SJCRH30 (cell line): ENCODE results near the gene FCER2. TPM values are rescaled to one million over a fixed set of nuclear protein-coding genes. Genes with fewer than 3 reads are reported as not detected.
"Not testable (repeated sequence)": the region's sequence is repeated elsewhere in the genome, so short reads cannot be mapped to it uniquely, and the experiment has no call there.

Experiments
- DNase-seq, 2 experiments: peaks; one replicate each; pipeline ENCODE4 v3.0.0-alpha.2; 2015 to 2020
- H3K27ac ChIP-seq: fragments of 250-450 bp; sonication (Bioruptor Pico); 2 replicates; pipeline ENCODE4 v1.5.1; 2020; ENCODE audit warnings: mild to moderate bottlenecking, moderate library complexity
- H3K27me3 ChIP-seq: fragments of 250-450 bp; sonication (Bioruptor Pico); 2 replicates; pipeline ENCODE4 v1.5.1; 2020; ENCODE audit warnings: mild to moderate bottlenecking, moderate library complexity
- H3K36me3 ChIP-seq: fragments of 250-450 bp; sonication (Bioruptor Pico); 2 replicates; pipeline ENCODE4 v1.5.1; 2020; ENCODE audit warnings: mild to moderate bottlenecking, moderate library complexity
- H3K4me1 ChIP-seq: fragments of 250-450 bp; sonication (Bioruptor Pico); 2 replicates; pipeline ENCODE4 v1.5.1; 2020; ENCODE audit warnings: mild to moderate bottlenecking, moderate library complexity
- H3K4me3 ChIP-seq: fragments of 250-450 bp; sonication (Bioruptor Pico); 2 replicates; pipeline ENCODE4 v1.5.1; 2020; ENCODE audit warnings: mild to moderate bottlenecking, moderate library complexity
- H3K9me3 ChIP-seq: fragments of 250-450 bp; sonication (Bioruptor Pico); replicated peaks from 2 replicates; pipeline ENCODE4 v1.5.1; 2020; ENCODE audit warnings: mild to moderate bottlenecking, moderate library complexity
- total RNA-seq: library from RNA; depleted of rRNA; stranded (reverse); fragments of >200 nt; shearing (Covaris generic); gene quantifications from 2 replicates; pipeline ENCODE4 v1.2.3, GENCODE V29; 2014; rRNA removed

FCER2 gene
- total RNA-seq, 1 experiment from 2014 or later, result not detected

DNA sequence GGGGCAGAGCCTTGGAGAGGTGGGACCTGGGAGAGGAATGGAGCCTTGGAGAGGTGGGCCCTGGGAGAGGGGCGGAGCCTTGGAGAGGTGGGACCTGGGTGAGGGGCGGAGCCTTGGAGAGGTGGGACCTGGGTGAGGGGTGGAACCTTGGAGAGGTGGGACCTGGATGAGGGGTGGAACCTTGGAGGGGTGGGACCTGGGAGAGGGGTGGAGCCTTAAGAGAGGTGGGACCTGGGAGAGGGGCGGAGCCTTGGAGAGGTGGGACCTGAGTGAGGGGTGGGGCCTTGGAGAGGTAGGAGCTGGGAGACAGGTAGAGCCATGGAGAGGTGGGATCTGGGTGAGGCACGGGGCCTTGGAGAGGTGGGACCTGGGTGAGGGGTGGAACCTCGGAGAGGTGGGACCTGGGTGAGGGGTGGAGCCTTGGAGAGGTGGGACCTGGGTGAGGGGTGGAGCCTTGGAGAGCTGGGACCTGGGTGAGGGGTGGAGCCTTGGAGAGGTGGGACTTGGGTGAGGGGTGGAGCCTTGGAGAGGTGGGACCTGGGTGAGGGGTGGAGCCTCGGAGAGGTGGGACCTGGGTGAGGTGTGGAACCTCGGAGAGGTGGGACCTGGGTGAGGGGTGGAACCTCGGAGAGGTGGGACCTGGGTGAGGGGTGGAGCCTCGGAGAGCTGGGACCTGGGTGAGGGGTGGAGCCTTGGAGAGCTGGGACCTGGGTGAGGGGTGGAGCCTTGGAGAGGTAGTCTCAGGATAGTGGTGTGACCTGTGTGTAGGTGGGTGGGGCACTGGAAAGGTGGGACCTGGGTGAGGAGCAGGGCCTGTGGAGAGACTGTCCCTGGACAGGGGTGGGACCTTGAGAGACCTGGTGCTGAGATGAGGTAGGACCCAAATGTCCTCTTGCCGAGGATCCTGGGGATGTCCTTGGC, 58.0 kb downstream of the FCER2 start:
- not testable (repeated sequence) for H3K4me3 ChIP-seq, H3K4me1 ChIP-seq, H3K27ac ChIP-seq, DNase-seq, H3K27me3 ChIP-seq, H3K36me3 ChIP-seq, H3K9me3 ChIP-seq

DNA sequence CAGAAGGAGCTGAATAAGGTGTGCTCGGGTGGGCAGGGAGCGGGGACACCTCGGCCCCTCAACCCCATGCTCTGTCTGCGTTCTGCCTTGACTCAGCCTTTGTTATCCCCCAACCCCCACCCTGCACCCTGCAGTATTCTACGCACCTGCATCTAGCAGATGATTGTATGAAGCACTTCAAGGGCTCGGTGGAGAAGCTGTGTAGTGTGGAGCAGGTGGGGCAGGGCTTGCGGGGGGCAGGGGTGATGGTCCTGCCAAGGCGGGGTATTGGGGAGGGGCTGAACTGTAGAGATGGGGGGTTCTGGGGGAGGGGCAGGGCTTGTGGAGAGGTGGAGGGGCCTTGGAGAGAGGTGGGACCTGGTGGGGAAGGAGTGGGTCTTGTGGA, 58.9 kb downstream of the FCER2 start:
- no peaks in the 10 kb centered on the region for H3K36me3 ChIP-seq
- H3K4me3 ChIP-seq, result no peak overlapping the region
- H3K27me3 ChIP-seq, result 0 out of 2 replicates have a peak, but pooled peaks cover 3% of the 10 kb centered on the region
- no peak overlapping the region for H3K27ac ChIP-seq
- no peaks in the 10 kb centered on the region for H3K4me1 ChIP-seq
- H3K9me3 ChIP-seq, result no peaks in the 10 kb centered on the region
- no peak for DNase-seq

DNA sequence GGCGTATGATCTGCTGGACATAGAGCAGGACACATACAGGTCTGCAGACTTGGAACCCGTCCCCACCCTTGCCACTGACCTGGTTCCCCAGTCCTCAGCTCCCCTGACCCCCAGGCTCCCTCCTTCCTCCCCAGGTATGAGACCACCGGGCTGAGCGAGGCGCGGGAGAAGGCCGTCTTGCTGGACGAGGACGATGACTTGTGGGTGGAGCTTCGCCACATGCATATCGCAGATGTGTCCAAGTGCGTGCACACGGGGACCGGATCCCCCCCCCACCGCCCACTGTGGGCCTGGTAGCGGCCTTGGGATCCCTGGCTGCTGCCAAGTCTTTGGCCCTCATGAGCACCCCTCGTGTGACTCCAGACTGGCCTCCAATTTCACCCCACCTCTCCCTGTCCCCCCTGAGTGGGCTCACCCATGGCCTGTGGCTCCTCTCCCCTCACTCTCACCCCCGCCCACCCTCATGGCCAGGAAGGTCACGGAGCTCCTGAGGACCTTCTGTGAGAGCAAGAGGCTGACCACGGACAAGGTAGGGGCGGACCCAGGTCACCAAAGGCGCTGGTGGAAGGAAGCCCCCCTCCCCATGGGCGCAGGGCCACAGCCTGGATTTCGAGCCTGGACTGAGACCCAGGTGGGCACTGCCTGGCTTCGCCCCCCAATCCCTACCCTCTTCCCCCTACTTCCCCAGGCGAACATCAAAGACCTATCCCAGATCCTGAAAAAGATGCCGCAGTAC, 59.5 kb downstream of the FCER2 start:
- no peak for DNase-seq
- H3K9me3 ChIP-seq, result no peaks in the 10 kb centered on the region
- no peaks in the 10 kb centered on the region for H3K36me3 ChIP-seq
- H3K4me1 ChIP-seq, result no peaks in the 10 kb centered on the region
- no peak overlapping the region for H3K27ac ChIP-seq
- H3K27me3 ChIP-seq, result 0 out of 2 replicates have a peak, but pooled peaks cover 3% of the 10 kb centered on the region
- no peak overlapping the region for H3K4me3 ChIP-seq

DNA sequence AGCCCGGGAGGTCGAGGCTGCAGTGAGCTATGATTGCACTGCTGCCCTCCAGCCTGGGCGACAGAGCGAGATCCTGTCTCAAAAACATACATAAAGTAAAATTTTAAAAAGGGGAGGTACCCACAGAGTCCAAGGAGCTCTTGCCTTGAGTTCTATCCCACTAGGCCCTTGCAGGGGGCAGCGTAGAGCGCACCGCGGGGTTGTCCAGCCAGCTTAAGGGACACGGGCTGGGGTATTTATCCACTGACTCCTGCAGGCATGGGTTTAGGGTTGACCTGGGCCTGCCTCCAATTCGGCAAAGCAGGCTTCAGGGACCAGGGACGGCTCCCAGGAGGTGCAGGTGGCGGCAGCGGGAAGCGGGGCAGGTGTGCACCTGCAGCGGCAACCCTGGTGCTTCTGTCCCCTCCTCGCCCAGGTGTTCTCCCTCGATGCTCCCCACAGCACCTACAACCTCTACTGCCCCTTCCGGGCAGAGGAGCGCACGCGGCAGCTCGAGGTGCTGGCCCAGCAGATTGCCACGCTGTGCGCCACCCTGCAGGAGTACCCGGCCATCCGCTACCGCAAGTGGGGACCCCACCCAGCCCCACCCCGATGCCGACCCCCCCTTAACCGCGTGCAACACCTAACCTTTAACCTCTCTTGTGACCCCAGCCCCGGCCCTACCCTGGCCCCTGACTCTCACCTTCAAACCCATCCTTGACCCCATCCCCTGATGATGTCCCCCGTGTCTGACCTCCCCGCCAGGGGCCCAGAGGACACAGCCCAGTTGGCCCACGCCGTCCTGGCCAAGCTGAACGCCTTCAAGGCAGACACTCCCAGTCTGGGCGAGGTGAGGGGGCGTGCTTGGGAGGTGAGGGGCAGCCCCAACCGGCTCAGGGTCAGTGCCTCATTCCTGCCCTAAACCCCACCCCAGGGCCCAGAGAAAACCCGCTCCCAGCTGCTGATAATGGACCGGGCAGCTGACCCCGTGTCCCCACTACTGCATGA, 60.3 kb downstream of the FCER2 start:
- Histone ChIP-seq H3K27ac (no peak overlapping the region), H3K27me3 (0 out of 2 replicates have a peak, but pooled peaks cover under 1% of the 10 kb centered on the region), H3K4me1 (no peaks in the 10 kb centered on the region)

DNA sequence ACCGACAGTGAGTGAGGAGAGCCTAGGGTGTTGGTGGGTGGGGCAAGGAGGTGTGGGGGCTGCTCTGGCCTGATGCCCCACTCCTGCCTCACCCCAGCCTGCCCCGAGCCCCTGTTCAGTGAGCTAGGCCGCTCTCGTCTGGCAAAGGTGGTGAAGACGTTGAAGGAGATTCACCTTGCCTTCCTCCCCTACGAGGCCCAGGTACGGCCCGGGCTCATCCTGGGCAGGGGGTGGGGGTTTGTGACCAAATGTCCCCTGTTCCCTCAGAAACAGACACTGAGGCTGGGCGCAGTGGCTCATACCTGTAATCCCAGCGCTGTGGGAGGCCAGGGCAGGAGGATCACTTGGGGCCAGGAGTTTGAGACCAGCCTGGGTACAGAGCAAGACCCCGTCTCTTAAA, 61.1 kb downstream of the FCER2 start:
- no peak overlapping the region for H3K27ac ChIP-seq
- no peaks in the 10 kb centered on the region for H3K27me3 ChIP-seq
- H3K4me3 ChIP-seq, result no peak overlapping the region
- DNase-seq, result no peak
- H3K4me1 ChIP-seq, result no peaks in the 10 kb centered on the region
- H3K9me3 ChIP-seq, result no peaks in the 10 kb centered on the region
- no peaks in the 10 kb centered on the region for H3K36me3 ChIP-seq

More for the DNA sequence above, 60.3 kb downstream of the FCER2 start:
- H3K4me3 ChIP-seq, result no peak overlapping the region
- H3K9me3 ChIP-seq, result no peaks in the 10 kb centered on the region
- DNase-seq, result no peak
- H3K36me3 ChIP-seq, result no peaks in the 10 kb centered on the region

DNA sequence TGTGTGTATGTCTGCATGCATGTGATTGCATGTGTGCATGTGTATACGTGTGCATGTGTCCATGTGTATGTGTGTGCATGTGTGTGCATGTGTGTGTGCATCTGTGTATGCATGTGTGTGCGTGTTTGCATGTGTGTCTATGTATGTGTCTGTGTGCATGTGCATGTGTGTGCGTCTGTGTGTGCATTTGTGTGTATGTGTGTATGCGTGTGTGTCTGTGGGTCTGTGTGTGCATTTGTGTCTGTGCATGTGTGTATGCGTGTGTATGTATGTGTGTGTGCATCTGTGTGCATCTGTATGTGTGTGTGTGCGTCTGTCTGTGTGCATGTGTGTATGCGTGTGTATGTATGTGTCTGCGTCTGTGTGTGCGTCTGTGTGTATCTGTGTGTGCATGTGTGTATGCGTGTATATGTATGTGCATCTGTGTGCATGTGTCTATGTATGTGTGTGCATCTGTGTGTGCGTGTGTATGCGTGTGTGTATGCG, 62.0 kb downstream of the FCER2 start:
- H3K4me3 ChIP-seq, result no peak overlapping the region
- H3K27ac ChIP-seq, result no peak overlapping the region
- no peaks in the 10 kb centered on the region for H3K27me3 ChIP-seq
- H3K36me3 ChIP-seq, result no peaks in the 10 kb centered on the region
- H3K4me1 ChIP-seq, result no peaks in the 10 kb centered on the region
- no peak for DNase-seq
- H3K9me3 ChIP-seq, result no peaks in the 10 kb centered on the region

DNA sequence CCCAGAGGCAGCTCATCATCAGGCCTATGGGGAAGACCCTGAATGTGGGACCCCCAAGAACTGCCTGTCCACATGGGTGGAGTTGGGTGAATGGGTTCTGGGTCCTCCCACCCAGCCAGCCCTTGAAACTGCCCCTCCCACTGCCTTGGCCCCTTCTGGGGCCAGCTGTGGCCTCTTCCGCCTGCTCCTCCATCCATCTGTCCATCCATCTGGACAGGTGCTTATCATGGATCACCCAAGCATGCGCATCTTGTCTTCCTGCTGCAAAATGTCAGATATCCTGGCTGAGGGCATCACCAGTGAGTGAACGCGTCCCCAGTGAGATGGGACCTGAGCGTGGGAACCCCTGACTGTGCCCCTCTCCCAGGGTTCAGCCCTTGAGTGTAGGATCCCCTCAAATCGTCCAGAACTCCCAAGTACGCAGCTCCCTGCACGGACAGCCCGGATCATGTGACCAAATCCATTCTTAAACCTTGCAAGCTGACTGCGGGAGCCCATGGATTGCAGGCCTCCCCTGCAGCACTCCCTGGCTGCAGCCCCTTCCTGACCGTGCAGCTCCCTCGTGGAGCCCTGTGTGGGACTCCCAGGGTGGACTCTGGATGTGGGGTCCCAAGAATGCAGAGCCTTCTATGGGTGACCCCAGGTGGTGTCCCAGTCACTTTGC, 63.0 kb downstream of the FCER2 start:
- Histone ChIP-seq H3K36me3 (no peaks in the 10 kb centered on the region), H3K4me3 (no peak overlapping the region), H3K4me1 (no peaks in the 10 kb centered on the region), H3K9me3 (no peaks in the 10 kb centered on the region), H3K27me3 (no peaks in the 10 kb centered on the region), H3K27ac (no peak overlapping the region)
- no peak for DNase-seq

Other genes starting within 250 kb of the FCER2 start
- gene PEX11G, start 213.1 kb downstream of the FCER2 start, total RNA-seq, result not detected in 2 replicates
- gene ZNF358, start 186.0 kb downstream of the FCER2 start, total RNA-seq, result 28.8 and 33.8 TPM in 2 replicates
- gene MCOLN1, start 179.5 kb downstream of the FCER2 start, total RNA-seq, result 3.8 and 5.8 TPM in 2 replicates
- gene PNPLA6, start 166.4 kb downstream of the FCER2 start, total RNA-seq, result 14.2 and 17.3 TPM in 2 replicates
- gene CAMSAP3, start 106.3 kb downstream of the FCER2 start, total RNA-seq, result 0.04 and 0.10 TPM in 2 replicates
- 29.5 and 33.0 TPM in 2 replicates for gene XAB2, start 72.6 kb downstream of the FCER2 start, total RNA-seq
- gene PET100, start 72.3 kb downstream of the FCER2 start, total RNA-seq, result 51.0 and 62.1 TPM in 2 replicates
- gene PCP2, start 68.4 kb downstream of the FCER2 start, total RNA-seq, result not detected in 2 replicates
- gene STXBP2, start 65.0 kb downstream of the FCER2 start, total RNA-seq, result 0.15 TPM in 1 of 2 replicates, not detected in the other
- not detected in 2 replicates for gene RETN, start 33.1 kb downstream of the FCER2 start, total RNA-seq
- gene MCEMP1, start 25.0 kb downstream of the FCER2 start, total RNA-seq, result not detected in 2 replicates
- 18.5 and 25.1 TPM in 2 replicates for gene TRAPPC5, start 21.3 kb downstream of the FCER2 start, total RNA-seq
- not detected in 2 replicates for gene CLEC4G, start 30.0 kb upstream of the FCER2 start, total RNA-seq
- not detected in 2 replicates for gene CD209, start 45.4 kb upstream of the FCER2 start, total RNA-seq
- gene CLEC4M, start 61.1 kb upstream of the FCER2 start, total RNA-seq, result not detected in 2 replicates
- 5.5 and 6.0 TPM in 2 replicates for gene EVI5L, start 128.1 kb upstream of the FCER2 start, total RNA-seq
- gene PRR36, start 172.3 kb upstream of the FCER2 start, total RNA-seq, result not detected in 2 replicates
- 0.04 and 0.15 TPM in 2 replicates for gene LRRC8E, start 186.4 kb upstream of the FCER2 start, total RNA-seq
- gene MAP2K7, start 201.7 kb upstream of the FCER2 start, total RNA-seq, result 12.9 and 13.6 TPM in 2 replicates
- gene TGFBR3L, start 212.7 kb upstream of the FCER2 start, total RNA-seq, result not detected in 2 replicates
- gene SNAPC2, start 218.2 kb upstream of the FCER2 start, total RNA-seq, result 15.8 and 17.4 TPM in 2 replicates
- 1.0 TPM in 2 replicates for gene CTXN1, start 224.0 kb upstream of the FCER2 start, total RNA-seq
- 49.5 and 55.2 TPM in 2 replicates for gene TIMM44, start 241.5 kb upstream of the FCER2 start, total RNA-seq